Osteoblast (primary cell): ENCODE results near the gene AFAP1. TPM values are rescaled to one million over a fixed set of nuclear protein-coding genes. Genes with fewer than 3 reads are reported as not detected.

Experiments used
- DNase-seq: peaks from one replicate; pipeline ENCODE4 v3.0.0; 2011; ENCODE audit warnings: low spot score, mixed read lengths; ENCODE audit not compliant: insufficient read length; ENCODE audit errors: missing footprints
- H2AFZ ChIP-seq: 2 replicates; pipeline ENCODE4 v1.6.0; 2011; ENCODE audit warnings: mild to moderate bottlenecking, low read length
- H3K27ac ChIP-seq: 2 replicates; pipeline ENCODE4 v1.5.1; 2011; ENCODE audit warnings: mild to moderate bottlenecking, low read depth, low read length, moderate library complexity
- H3K27me3 ChIP-seq: 2 replicates; pipeline ENCODE4 v1.6.0; 2012; ENCODE audit warnings: mild to moderate bottlenecking, control low read depth, inconsistent platforms, low read length, moderate library complexity; ENCODE audit not compliant: insufficient read depth
- H3K36me3 ChIP-seq: 2 replicates; pipeline ENCODE4 v1.5.1; 2011; ENCODE audit warnings: mild to moderate bottlenecking, low read length, control low read depth, moderate library complexity; ENCODE audit not compliant: insufficient read depth
- H3K4me1 ChIP-seq: 2 replicates; pipeline ENCODE4 v1.5.1; 2011; ENCODE audit warnings: mild to moderate bottlenecking, low read length, control low read depth, moderate library complexity; ENCODE audit not compliant: insufficient read depth
- H3K4me2 ChIP-seq: 2 replicates; pipeline ENCODE4 v1.6.0; 2011; ENCODE audit warnings: mild to moderate bottlenecking, low read length; ENCODE audit not compliant: insufficient read depth
- H3K4me3 ChIP-seq: fragments of 200-600 bp; sonication (generic); 3 replicates; pipeline ENCODE4 v1.5.1; 2012; ENCODE audit warnings: mild to moderate bottlenecking, low read length, inconsistent platforms; ENCODE audit not compliant: insufficient read depth
- H3K79me2 ChIP-seq: 2 replicates; pipeline ENCODE4 v1.6.0; 2012; ENCODE audit warnings: mild to moderate bottlenecking, low read length, control low read depth, inconsistent platforms; ENCODE audit not compliant: insufficient read depth
- H3K9me3 ChIP-seq: 2 replicates; pipeline ENCODE4 v1.5.1; 2011; ENCODE audit warnings: low read depth, low read length, control low read depth
- H4K20me1 ChIP-seq: 2 replicates; pipeline ENCODE4 v1.6.0; 2012; ENCODE audit warnings: mild to moderate bottlenecking, low read length, control low read depth; ENCODE audit not compliant: insufficient read depth
- total RNA-seq: library from RNA; depleted of rRNA; stranded (reverse); fragments of >200 nt; gene quantifications from 2 replicates; pipeline ENCODE4 v1.2.3, GENCODE V29; 2012
- TF ChIP-seq, protein P1 (sequence below): IDR thresholded peaks from 2 replicates; pipeline ENCODE4 v1.5.1; 2011; ENCODE audit warnings: mild to moderate bottlenecking, low read depth, low read length, moderate library complexity; ENCODE audit errors: extremely low read depth

Gene AFAP1
- total RNA-seq, 1 donor: 101 TPM

DNA sequence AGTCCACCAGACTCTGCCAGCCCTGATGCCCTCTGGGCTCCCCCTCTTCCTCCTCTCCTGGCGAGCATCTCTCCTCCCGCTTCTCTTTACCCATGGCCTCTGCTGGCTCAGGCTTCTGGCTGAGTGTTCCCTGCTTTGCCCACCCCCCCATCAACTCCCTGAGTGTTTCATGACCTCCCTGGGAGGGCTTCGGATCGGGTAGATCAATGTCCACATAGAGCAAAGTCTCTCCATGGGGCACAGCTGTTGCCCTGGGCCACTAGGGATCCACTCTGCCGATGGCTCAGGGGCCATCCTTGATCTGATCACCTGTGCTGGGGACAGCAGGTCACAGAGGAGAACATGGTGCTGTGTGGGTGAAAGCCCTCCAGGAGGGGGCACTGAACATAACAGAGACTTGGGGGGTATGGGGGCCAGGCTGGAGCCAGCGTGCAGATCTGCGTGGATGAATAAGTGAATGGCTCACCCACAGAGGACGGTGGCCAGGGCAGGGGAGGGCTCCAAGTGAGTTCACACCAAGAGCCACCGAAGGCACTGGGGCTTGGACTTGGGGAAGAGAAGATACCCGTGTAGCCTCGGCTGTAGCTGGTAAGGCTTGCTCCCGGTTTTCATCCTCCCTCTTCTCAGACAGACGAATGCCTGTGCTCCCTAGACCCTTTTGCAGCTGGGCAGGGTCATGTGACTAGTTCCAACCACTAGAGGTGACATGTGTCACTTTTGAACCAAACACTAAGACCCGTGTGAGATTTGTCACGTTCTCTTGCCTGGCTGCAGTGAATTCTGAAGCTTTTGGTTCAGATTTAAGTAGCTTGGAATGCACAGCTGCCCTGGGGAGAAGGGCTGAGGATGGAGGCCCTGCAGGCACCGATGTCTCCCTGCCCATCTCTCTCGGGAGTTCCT is 23.2 kb upstream of the AFAP1 start:
- no peaks in the 10 kb centered on the region for H3K9me3 ChIP-seq
- no peaks in the 10 kb centered on the region for H3K27me3 ChIP-seq
- no peaks in the 10 kb centered on the region for H3K36me3 ChIP-seq
- H3K79me2 ChIP-seq: no peaks in the 10 kb centered on the region
- no peak overlapping the region for H3K27ac ChIP-seq
- H2AFZ ChIP-seq: no peak overlapping the region
- peaks cover 20% of the 10 kb centered on the region for H3K4me1 ChIP-seq
- H3K4me3 ChIP-seq: no peak overlapping the region
- H3K4me2 ChIP-seq: no peak overlapping the region
- TF ChIP-seq, protein P1, sequence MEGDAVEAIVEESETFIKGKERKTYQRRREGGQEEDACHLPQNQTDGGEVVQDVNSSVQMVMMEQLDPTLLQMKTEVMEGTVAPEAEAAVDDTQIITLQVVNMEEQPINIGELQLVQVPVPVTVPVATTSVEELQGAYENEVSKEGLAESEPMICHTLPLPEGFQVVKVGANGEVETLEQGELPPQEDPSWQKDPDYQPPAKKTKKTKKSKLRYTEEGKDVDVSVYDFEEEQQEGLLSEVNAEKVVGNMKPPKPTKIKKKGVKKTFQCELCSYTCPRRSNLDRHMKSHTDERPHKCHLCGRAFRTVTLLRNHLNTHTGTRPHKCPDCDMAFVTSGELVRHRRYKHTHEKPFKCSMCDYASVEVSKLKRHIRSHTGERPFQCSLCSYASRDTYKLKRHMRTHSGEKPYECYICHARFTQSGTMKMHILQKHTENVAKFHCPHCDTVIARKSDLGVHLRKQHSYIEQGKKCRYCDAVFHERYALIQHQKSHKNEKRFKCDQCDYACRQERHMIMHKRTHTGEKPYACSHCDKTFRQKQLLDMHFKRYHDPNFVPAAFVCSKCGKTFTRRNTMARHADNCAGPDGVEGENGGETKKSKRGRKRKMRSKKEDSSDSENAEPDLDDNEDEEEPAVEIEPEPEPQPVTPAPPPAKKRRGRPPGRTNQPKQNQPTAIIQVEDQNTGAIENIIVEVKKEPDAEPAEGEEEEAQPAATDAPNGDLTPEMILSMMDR: no peak
- no peaks in the 10 kb centered on the region for H4K20me1 ChIP-seq
- peak; percentile 51 for DNase-seq

DNA sequence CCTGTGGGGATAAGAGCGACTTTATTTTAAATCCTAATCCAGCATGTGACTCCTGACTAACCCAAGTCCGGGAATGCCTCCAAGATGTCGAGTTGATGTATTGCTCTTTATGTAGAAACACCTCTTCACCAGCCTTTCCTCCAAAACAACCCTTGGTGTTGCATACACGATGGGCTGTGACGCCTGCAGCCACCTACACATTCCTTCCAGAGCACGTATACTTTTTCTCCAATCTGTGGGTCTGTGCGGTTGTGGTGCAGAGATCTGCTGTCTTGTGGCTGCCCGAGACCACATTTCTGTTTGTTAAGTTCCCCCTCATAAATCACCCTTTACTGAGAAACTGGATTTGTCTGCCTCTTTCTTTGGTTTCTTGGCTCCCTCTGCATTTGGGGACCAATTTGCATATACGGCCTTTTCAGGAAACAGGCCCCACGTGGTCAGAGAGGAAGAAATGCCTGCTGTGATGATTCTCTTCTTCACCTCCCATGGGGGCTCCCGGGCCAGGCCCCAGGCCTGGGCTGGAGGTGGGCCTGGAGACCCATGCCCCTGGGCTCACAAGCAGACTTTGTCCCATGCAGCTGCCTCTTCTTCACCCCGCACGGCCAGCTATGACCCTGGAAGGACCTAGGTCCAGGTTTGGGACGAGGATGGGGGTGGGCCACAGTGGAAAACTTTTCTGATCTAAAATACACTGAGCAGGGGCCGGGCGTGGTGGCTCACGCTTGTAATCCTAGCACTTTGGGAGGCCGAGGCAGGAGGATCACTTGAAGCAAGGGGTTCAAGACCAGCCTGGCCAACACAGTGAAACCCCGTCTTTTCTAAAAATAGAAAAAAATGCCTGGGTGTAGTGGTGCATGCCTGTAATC is 21.4 kb upstream of the AFAP1 start:
- no peaks in the 10 kb centered on the region for H4K20me1 ChIP-seq
- peak overlapping the region; percentile 55 for H3K4me2 ChIP-seq
- TF ChIP-seq, protein P1: no peak
- H3K79me2 ChIP-seq: no peaks in the 10 kb centered on the region
- H3K27me3 ChIP-seq: no peaks in the 10 kb centered on the region
- DNase-seq: peak; percentile 96
- H3K36me3 ChIP-seq: no peaks in the 10 kb centered on the region
- peaks cover 27% of the 10 kb centered on the region for H3K4me1 ChIP-seq
- peak overlapping the region; percentile 32 for H3K4me3 ChIP-seq
- H2AFZ ChIP-seq: peak overlapping the region; percentile 74
- H3K27ac ChIP-seq: peak overlapping the region; percentile 97
- H3K9me3 ChIP-seq: no peaks in the 10 kb centered on the region

DNA sequence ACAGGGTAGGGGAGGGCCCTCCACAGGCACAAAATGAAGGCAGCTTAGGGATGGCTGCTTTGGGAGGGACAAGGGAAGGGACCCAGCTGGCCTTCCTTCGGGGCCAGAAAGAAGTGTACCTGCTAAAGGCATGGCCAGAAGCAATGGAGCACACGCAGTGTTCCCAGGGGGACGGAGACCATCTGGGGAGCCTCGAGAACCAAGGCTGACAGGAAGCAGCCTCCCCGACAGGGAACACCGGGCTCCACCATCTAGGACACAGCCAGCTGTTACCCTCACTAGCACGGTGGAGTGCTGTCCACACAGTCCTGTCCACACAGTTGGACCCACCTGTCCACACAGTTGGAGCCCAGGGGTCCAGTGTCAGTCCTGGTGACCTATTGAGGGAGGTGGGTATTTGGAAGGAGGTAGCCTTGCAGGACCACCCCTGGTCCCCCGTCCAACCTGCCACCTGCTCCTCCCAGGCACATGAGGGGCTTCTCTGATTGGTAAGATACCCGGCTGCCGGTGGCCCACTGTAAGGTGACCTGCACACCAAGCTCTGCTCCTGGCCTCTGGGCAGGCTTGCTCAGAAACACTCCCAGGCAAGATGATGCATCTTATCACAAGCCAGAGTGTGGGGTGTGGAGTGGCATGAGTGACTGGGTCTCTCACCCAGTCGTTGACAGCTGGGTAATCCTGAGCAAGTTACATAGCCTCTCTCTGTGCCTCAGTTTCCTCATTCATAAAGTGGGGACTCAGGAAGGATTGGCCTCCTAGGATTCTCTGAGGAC is 20.5 kb upstream of the AFAP1 start:
- H3K27ac ChIP-seq: peak overlapping the region; percentile 97
- peaks cover 28% of the 10 kb centered on the region for H3K4me1 ChIP-seq
- no peaks in the 10 kb centered on the region for H3K36me3 ChIP-seq
- no peaks in the 10 kb centered on the region for H4K20me1 ChIP-seq
- DNase-seq: peak; percentile 94
- H3K9me3 ChIP-seq: no peaks in the 10 kb centered on the region
- no peaks in the 10 kb centered on the region for H3K79me2 ChIP-seq
- no peaks in the 10 kb centered on the region for H3K27me3 ChIP-seq
- H3K4me3 ChIP-seq: no peak overlapping the region
- peak overlapping the region; percentile 74 for H2AFZ ChIP-seq
- TF ChIP-seq, protein P1: no peak
- peak overlapping the region; percentile 55 for H3K4me2 ChIP-seq
